AG09319 (cell line): ENCODE measurements around the gene TSPAN18.

ENCODE experiments used
- DNase-seq: peaks from one replicate; pipeline ENCODE4 v3.0.0-alpha.2; 2010; ENCODE audit warnings: low read depth; ENCODE audit errors: extremely low read depth
- CTCF ChIP-seq: IDR thresholded peaks from 2 replicates; pipeline ENCODE4 v1.5.1; 2011; ENCODE audit warnings: low read depth, mild to moderate bottlenecking, inconsistent platforms, low read length, moderate library complexity

The TSPAN18 gene

GRCh38 chr11:44880953-44881352 is 154.2 kb downstream of the TSPAN18 start:
- DNase-seq, result no peak
- TF ChIP-seq CTCF, result no peak

- DNase-seq, result no peak
- TF ChIP-seq CTCF, result no peak
Measured at GRCh38 chr11:44883277-44883676, 156.5 kb downstream of the TSPAN18 start.

DNA sequence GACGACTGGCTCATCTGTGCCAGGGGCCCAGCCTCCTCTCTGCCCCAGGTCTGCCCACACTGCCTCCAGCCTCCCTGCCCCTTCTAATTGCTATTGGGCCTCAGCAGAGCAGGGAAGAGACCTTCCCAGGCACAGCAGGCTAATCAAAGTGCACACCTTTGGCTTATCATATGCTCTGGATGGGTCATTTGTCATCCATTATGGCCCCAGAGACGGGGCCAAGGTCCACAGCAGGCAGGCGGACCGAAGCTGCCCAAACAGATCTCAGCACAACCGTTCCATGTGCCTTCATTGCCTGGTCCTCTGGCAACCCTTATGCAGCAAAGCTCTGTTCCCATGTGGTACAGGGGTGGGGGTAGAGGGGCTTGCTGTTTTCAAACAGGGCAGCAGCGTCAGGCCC is 157.3 kb downstream of the TSPAN18 start:
- TF ChIP-seq CTCF, result no peak
- DNase-seq, result no peak

DNA sequence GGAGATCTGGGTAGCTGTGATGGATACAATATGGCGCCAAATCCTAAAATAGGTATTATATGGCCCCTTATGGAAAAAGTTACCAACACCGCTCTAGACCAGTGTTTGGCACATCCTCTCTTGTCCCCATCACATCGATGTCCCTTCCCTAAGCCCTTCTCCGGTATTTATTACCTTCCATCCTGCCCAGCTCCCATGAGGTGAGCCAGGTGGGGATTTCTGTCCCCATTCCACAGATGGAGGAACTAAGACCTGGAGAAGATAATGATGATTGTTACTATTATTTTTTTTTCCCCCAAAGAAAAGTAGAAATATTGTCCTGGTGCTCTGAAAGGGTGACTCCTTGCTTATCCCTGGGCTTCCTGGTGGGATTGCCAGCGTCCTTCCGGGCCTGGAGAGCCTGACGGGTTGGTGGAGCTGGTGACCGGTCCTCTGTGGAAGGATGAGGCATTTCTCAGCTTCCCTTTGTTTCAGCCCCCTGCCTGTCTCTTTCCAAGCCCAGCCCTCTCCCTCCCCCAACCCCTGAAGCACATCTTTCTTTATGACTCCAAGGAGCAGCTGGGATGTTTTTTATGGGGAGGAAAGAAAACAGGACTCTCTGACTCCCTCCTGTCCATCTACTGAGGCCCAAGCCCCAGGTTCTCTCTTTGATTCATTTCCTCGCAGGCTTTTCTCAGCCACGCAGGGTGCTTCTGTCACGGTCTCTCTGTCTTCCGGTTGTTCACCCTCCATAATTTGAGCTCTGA is 158.5 kb downstream of the TSPAN18 start:
- DNase-seq, result no peak

DNA sequence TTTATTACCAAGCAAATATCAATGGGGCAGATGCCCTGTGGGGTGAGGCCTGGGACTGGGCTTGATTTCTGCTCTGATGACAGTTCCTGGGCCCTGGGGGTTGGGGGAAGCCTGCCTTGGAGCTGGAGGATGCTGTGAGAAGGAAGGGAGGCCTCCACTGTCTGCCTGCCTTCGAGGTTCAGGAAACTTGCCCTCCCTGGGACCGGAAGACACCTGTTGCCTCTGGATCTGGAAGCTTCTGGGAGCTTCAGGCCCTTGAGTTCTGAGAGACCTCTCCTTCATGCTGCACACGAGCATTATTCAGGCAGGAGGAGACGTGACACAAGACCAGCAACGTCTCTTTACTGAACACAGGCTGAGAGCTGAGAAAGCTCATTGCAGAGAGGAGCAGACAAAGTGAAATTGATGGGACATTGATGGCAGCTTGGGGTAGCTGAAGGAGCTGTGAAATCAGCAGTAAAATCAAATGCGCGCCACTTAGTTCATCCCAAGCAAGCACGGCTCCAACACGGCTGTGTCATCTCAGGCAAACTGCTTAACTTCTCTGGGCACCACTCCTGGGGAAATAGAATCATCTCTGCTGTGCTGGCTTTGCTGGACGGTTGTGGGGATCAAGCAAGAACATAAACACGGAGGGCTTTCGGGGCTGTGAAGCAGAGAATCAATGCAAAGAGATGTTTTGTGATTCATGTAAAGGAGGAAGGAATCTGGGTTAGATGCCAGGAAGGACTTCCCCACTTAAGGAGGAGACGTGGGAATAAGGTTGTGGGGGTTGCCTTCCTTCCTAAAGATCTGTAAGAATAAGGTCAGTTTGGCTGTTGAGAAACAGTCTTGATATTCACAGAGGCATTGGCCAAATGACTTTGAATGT is 159.4 kb downstream of the TSPAN18 start:
- no peak for DNase-seq
- TF ChIP-seq CTCF, result no peak

More for the DNA sequence above, 158.5 kb downstream of the TSPAN18 start:
- TF ChIP-seq CTCF, result no peak

- no peak for TF ChIP-seq CTCF
- peak; percentile 15 for DNase-seq
Measured at GRCh38 chr11:44886790-44887140, 160.0 kb downstream of the TSPAN18 start.

GRCh38 chr11:44887636-44888035 is 160.9 kb downstream of the TSPAN18 start:
- DNase-seq, result no peak
- no peak for TF ChIP-seq CTCF
